SH-SY5Y (cell line): ENCODE data around the gene FNDC10.

Experiments
- GATA2 ChIP-seq: IDR thresholded peaks from 2 replicates; pipeline ENCODE4 v1.6.1; 2011; ENCODE audit warnings: mild to moderate bottlenecking, low read depth, low read length
- GATA3 ChIP-seq: IDR thresholded peaks from 2 replicates; pipeline ENCODE4 v1.6.1; 2011; ENCODE audit warnings: low read depth, mild to moderate bottlenecking, low read length, moderate library complexity

- no peak for TF ChIP-seq GATA2
- no peak for TF ChIP-seq GATA3
These were observed 22.3 kb upstream of the FNDC10 start for GRCh38 chr1:1622010-1622787.
